Bronchial epithelial cell (primary cell): ENCODE results near the gene BLNK. TPM values are rescaled to one million over a fixed set of nuclear protein-coding genes. Genes with fewer than 3 reads are reported as not detected.
A peak's percentile ranks its signal among the peaks of the same experiment; 100 is the strongest.
"Not testable (repeated sequence)": the region's sequence is repeated elsewhere in the genome, so short reads cannot be mapped to it uniquely, and the experiment has no call there.

Experiments
- DNase-seq: peaks from one replicate; pipeline ENCODE4 v3.0.0-alpha.2; 2010; ENCODE audit warnings: low read depth
- FAIRE-seq: peaks from 2 replicates; lab custom pipeline; 2011; peaks lifted over from hg19 to GRCh38; lab: Jason Lieb, UNC
- H3K27me3 ChIP-seq: 2 replicates; pipeline ENCODE4 v1.5.1; 2011; ENCODE audit warnings: low read length; ENCODE audit not compliant: control insufficient read depth, insufficient read depth
- H3K36me3 ChIP-seq: 2 replicates; pipeline ENCODE4 v1.5.1; 2011; ENCODE audit warnings: low read length; ENCODE audit not compliant: control insufficient read depth, insufficient read depth
- H3K4me3 ChIP-seq: 2 replicates; pipeline ENCODE4 v1.5.1; 2011; ENCODE audit warnings: mild to moderate bottlenecking, low read depth, low read length, control low read depth
- CTCF ChIP-seq: IDR thresholded peaks from 2 replicates; pipeline ENCODE4 v1.5.1; 2011; ENCODE audit warnings: mild to moderate bottlenecking, moderate library complexity, low read length, control low read depth, inconsistent platforms; ENCODE audit not compliant: insufficient read depth, severe bottlenecking
- total RNA-seq: library from RNA; depleted of rRNA; stranded (reverse); fragments of >200 nt; gene quantifications from 2 replicates; pipeline ENCODE4 v1.2.1, GENCODE V29; 2014

BLNK gene
- total RNA-seq, 1 donor from 2014 or later: 2.6 TPM

DNA sequence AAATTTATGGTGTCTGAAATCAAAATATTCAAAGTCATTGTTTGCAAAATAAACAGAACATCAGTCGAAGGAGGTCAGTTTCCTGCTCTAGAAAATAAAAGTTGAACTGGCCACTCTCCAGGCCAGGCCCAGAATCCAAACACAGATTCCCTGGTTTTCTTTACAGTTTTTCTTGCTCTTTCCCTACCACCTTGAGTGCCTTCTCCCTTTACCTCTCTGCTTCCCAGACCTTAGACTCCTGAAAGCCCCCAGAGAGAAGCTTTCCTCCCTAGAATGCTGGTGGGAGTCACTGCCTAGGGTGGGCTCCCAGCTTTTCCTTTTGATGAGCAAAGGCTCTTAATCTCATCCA is 38.9 kb upstream of the BLNK start:
- TF ChIP-seq CTCF: no peak
- FAIRE-seq: peak; percentile 13

DNA sequence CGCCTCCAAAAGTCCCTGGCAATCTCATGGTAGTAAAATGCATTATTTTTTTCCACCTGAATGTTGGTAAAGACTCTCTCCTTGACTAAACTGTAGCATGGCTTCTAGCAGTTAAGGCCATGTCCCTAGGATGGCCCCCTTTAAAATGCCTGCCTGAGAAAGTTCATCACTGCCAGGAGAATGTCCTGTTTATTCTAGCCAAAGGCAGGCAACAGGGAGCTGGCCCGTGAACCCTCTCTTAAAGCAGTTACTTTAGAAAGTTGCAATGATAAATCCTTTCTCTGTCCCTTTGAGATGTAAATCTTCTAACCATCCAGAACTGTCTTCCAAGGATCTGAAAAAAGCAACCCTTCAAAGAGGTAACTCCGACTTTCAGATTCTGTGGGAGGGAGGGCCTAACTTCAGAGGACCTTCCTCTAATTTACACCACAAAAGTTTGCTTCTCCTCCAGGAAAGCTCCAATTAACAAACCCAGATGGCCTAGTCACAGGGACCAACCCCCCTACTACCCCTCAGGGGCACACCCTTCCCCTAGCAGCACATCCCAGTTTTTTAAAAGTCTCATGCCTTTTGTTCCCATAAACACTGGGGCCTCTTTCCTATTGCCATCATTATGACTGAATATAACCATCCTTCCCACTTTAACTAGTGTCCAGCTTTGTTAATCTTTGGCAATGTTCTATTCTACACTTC is 38.4 kb upstream of the BLNK start:
- FAIRE-seq (peak; percentile 68), DNase-seq (no peak)
- no peaks in the 10 kb centered on the region for H3K36me3 ChIP-seq
- no peaks in the 10 kb centered on the region for H3K27me3 ChIP-seq
- no peak overlapping the region for H3K4me3 ChIP-seq
- no peak for TF ChIP-seq CTCF

More for the DNA sequence above, 38.9 kb upstream of the BLNK start:
- no peaks in the 10 kb centered on the region for H3K27me3 ChIP-seq
- no peak for DNase-seq
- H3K36me3 ChIP-seq: no peaks in the 10 kb centered on the region
- no peak overlapping the region for H3K4me3 ChIP-seq

GRCh38 chr10:96308854-96309253 is 37.5 kb upstream of the BLNK start:
- H3K27me3 ChIP-seq, H3K36me3 ChIP-seq, DNase-seq, FAIRE-seq, H3K4me3 ChIP-seq: not testable (repeated sequence)

DNA sequence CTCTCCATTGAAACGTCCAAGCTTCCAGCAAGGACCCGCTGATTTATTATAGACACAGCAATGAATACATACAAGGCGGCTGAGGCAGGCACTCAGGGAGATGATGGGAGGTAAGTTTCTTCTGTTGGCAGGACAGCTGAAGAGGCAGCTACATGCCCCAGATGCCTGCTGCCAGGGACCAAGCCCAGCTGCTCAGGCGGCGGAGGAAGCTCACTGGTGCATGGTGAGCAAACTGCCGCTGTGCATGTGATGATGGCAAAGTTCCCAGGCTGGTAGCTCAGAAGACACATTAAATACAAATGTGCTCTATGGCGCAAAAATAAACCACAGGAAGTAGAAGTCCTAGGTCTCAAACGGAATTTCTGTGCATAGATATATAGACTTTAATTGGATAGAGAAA is 35.1 kb upstream of the BLNK start:
- FAIRE-seq (no peak), DNase-seq (no peak)
- H3K36me3 ChIP-seq: no peaks in the 10 kb centered on the region
- H3K4me3 ChIP-seq: no peak overlapping the region
- H3K27me3 ChIP-seq: no peaks in the 10 kb centered on the region
- no peak for TF ChIP-seq CTCF

DNA sequence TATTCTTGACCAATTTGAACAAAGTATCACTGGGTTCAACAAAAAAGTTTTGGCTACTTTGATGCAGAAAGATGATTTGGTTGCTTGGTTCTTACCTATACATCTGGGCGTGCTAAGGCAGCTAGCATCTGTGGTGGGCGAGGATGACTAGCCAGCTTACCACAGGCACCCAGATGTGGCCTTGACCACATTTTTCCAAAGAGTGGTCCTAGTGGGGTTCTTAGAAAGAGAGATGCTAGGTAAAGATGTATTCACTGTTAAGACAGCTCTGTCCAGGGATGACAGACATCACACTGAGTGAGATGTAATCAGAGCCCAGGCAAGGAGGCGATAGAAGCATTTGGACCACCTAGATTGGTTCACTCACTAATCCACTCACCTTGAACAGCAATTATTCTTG is 33.6 kb upstream of the BLNK start:
- FAIRE-seq: no peak

GRCh38 chr10:96304230-96304629 is 32.9 kb upstream of the BLNK start, which contains the start of gene DNTT:
TSS of gene DNTT (plus strand) at chr10:96304434. CDS start at chr10:96304498, 64 bp downstream.
- no peaks in the 10 kb centered on the region for H3K27me3 ChIP-seq
- no peak for FAIRE-seq

More for the DNA sequence above, 33.6 kb upstream of the BLNK start:
- DNase-seq: no peak
- no peaks in the 10 kb centered on the region for H3K36me3 ChIP-seq
- H3K27me3 ChIP-seq: no peaks in the 10 kb centered on the region
- H3K4me3 ChIP-seq: no peak overlapping the region
- no peak for TF ChIP-seq CTCF

More at GRCh38 chr10:96304230-96304629, 32.9 kb upstream of the BLNK start, which contains the start of gene DNTT:
- Histone ChIP-seq H3K4me3 (no peak within 1 kb of the TSS), H3K36me3 (no peaks in the 10 kb centered on the region)
- TF ChIP-seq CTCF: no peak
- DNase-seq: no peak
